Measurements from ENCODE around the gene RNF181. TPM values are rescaled to one million over a fixed set of nuclear protein-coding genes. Genes with fewer than 3 reads are reported as not detected.

Gene RNF181
- polyA plus RNA-seq, 2 of the 4 experiments (the other 2 are of a cell fraction): 189 to 287 TPM

- CTCF ChIA-PET: interaction anchor here (0.7 to 1.8 kb wide), 2 partner anchors 45 to 54 kb away, joined by 3 to 5 read pairs; no protein-coding TSS in a partner anchor
- TF ChIP-seq ZSCAN20 (CRISPR knock-in tag; IDR thresholded peaks at IDR 0.05) (no peak), ATOH8 (CRISPR knock-in tag; IDR thresholded peaks at IDR 0.05; ENCODE audit: low read depth) (no peak), JUNB (IDR thresholded peaks at IDR 0.05) (no peak), CTCF (IDR thresholded peaks at IDR 0.05) (no peak), USF2 (IDR thresholded peaks at IDR 0.05) (no peak), PBX3 (IDR thresholded peaks at IDR 0.05) (no peak), POLR2AphosphoS2 (conservative IDR thresholded peaks at IDR 0.05; ENCODE audit: low read length) (no peak), CHD4 (IDR thresholded peaks at IDR 0.05; ENCODE audit: borderline replicate concordance) (no peak), FOSB (CRISPR knock-in tag; IDR thresholded peaks at IDR 0.05) (no peak), FOSL2 (IDR thresholded peaks at IDR 0.05) (no peak), FOSL2 (CRISPR knock-in tag; IDR thresholded peaks at IDR 0.05) (no peak), MYC (IDR thresholded peaks at IDR 0.05; ENCODE audit: borderline replicate concordance, low read length) (no peak), ZNF302 (CRISPR knock-in tag; IDR thresholded peaks at IDR 0.05) (no peak), HDAC2 (IDR thresholded peaks at IDR 0.05) (no peak), JUN (IDR thresholded peaks at IDR 0.05) (no peak), HOXB13 (CRISPR knock-in tag; IDR thresholded peaks at IDR 0.05; ENCODE audit: low read depth) (no peak), EHMT2 (IDR thresholded peaks at IDR 0.05; ENCODE audit: low read depth) (no peak), MAX (IDR thresholded peaks at IDR 0.05) (no peak)
- no peak for FAIRE-seq
- no peak overlapping the region for H3K27ac ChIP-seq
- peaks cover 23% of the 10 kb centered on the region for H3K4me1 ChIP-seq
- 83% methylated on average over 14 of the region's 14 CpGs for WGBS (ENCODE audit: missing lambda C conversion rate)
- H3K4me3 ChIP-seq: no peak overlapping the region
- no peak for ATAC-seq
- H3K9me3 ChIP-seq: no peaks in the 10 kb centered on the region
- no peak for DNase-seq (ENCODE audit: low read depth in 1 of 2, low spot score in 1 of 2)
- POLR2A ChIA-PET: no interaction called here
- H3K4me2 ChIP-seq: no peak overlapping the region
Observed at GRCh38 chr2:85598594-85599340, 3.2 kb downstream of the RNF181 start.

- Histone ChIP-seq H3K4me2 (no peak overlapping the region), H3K27ac (no peak overlapping the region), H3K4me1 (peaks cover 21% of the 10 kb centered on the region), H3K4me3 (no peak overlapping the region), H3K9me3 (no peaks in the 10 kb centered on the region)
- WGBS (ENCODE audit: missing lambda C conversion rate): 83% methylated on average over 17 of the region's 17 CpGs
- ChIA-PET POLR2A (no interaction called here), CTCF (interaction anchor here (0.5 to 1.8 kb wide), 6 partner anchors 13 to 179 kb away, joined by 3 to 12 read pairs (median 4); no protein-coding TSS in a partner anchor)
- no peak for FAIRE-seq
- no peak for ATAC-seq
- DNase-seq (ENCODE audit: low read depth in 1 of 2, low spot score in 1 of 2): no peak
- TF ChIP-seq PBX3 (IDR thresholded peaks at IDR 0.05) (no peak), RARB (CRISPR knock-in tag; IDR thresholded peaks at IDR 0.05) (no peak), HMGXB4 (CRISPR knock-in tag; IDR thresholded peaks at IDR 0.05; ENCODE audit: borderline replicate concordance) (no peak), ZFP36 (IDR thresholded peaks at IDR 0.05; ENCODE audit: borderline replicate concordance, partially characterized antibody) (no peak), MAFK (IDR thresholded peaks at IDR 0.05; ENCODE audit: partially characterized antibody) (no peak), MAX (IDR thresholded peaks at IDR 0.05) (no peak), SMC3 (IDR thresholded peaks at IDR 0.05) (no peak), FOXS1 (CRISPR knock-in tag; IDR thresholded peaks at IDR 0.05) (no peak), NPAS2 (CRISPR knock-in tag; IDR thresholded peaks at IDR 0.05; ENCODE audit: borderline replicate concordance) (no peak), ESRRA (IDR thresholded peaks at IDR 0.05; ENCODE audit: borderline replicate concordance, low read length) (no peak), TFCP2L1 (CRISPR knock-in tag; IDR thresholded peaks at IDR 0.05) (no peak), PHF8 (IDR thresholded peaks at IDR 0.05; ENCODE audit: borderline replicate concordance, low read depth) (no peak)
Observed at GRCh38 chr2:85599468-85600234, 4.1 kb downstream of the RNF181 start.
